Right lobe of liver (tissue), 4 donors: ENCODE data around the gene CZIB.

Experiments
- POLR2A ChIP-seq: fragments of 450-650 bp; IDR thresholded peaks from one replicate; pipeline ENCODE4 v1.6.1; 2017; ENCODE audit warnings: antibody characterized with exemption, mild to moderate bottlenecking
- TF ChIP-seq, protein P1 (sequence below), 4 donors: fragments of 200-600 bp in 3 of 4; fragments of 450-650 bp in 1 of 4; IDR thresholded peaks; one replicate each; pipeline versions ENCODE4 v1.5.1 to v1.8.0; 2016 to 2022; ENCODE audit warnings: antibody characterized with exemption in 4 of 4, mild to moderate bottlenecking in 2 of 4
- donor health status: DM: no; HTN: no; CAD: no.
- donor health status: DM: no; HTN: no; CAD: no.
- donor health status: DM: no; HTN: yes; CAD: no.

DNA sequence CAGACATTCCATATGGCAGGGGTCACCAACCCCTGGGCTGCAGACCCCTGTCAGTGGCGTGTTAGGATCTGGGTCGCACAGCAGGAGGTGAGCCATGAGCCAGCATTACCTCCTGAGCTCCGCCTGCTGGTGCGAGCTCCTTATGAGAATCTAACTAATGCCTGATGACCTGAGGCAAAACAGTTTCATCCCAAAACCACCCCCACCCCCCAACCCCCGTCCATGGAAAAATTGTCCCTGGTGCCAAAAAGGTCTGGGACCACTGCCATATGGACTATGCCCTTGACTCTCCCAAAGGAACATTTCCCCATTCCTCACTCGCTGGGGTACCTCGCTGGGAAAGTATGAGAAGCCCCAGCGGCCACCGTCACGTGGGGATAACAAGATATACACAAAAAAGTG, 30.2 kb downstream of the CZIB start:
- TF ChIP-seq, protein P1, sequence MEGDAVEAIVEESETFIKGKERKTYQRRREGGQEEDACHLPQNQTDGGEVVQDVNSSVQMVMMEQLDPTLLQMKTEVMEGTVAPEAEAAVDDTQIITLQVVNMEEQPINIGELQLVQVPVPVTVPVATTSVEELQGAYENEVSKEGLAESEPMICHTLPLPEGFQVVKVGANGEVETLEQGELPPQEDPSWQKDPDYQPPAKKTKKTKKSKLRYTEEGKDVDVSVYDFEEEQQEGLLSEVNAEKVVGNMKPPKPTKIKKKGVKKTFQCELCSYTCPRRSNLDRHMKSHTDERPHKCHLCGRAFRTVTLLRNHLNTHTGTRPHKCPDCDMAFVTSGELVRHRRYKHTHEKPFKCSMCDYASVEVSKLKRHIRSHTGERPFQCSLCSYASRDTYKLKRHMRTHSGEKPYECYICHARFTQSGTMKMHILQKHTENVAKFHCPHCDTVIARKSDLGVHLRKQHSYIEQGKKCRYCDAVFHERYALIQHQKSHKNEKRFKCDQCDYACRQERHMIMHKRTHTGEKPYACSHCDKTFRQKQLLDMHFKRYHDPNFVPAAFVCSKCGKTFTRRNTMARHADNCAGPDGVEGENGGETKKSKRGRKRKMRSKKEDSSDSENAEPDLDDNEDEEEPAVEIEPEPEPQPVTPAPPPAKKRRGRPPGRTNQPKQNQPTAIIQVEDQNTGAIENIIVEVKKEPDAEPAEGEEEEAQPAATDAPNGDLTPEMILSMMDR (IDR thresholded peaks at IDR 0.05), result peak; percentile 26 to 51 (median 40)
- TF ChIP-seq POLR2A, result peak; percentile 20
